HG03354 (cell line): ENCODE data around the gene WNT3A.

ENCODE experiments used
- ATAC-seq: cut with Tn5 transposase; IDR thresholded peaks from one replicate; pipeline ENCODE4 v1.9.1; 2021; ENCODE audit warnings: mild to moderate bottlenecking; ENCODE audit not compliant: unreplicated experiment, poor library complexity, severe bottlenecking

WNT3A gene

GRCh38 chr1:228093050-228093906 is 86.5 kb downstream of the WNT3A start:
- no peak for ATAC-seq

- ATAC-seq, result no peak
Observed at GRCh38 chr1:228094432-228095016, 87.7 kb downstream of the WNT3A start.

- no peak for ATAC-seq
Observed at GRCh38 chr1:228095161-228095560, 88.4 kb downstream of the WNT3A start.

- ATAC-seq, result no peak
Observed at GRCh38 chr1:228095938-228096337, 89.1 kb downstream of the WNT3A start.

- ATAC-seq, result no peak
Observed at GRCh38 chr1:228096416-228097332, 89.9 kb downstream of the WNT3A start.

GRCh38 chr1:228097333-228098081 is 90.7 kb downstream of the WNT3A start:
- no peak for ATAC-seq

- ATAC-seq, result no peak
Observed at GRCh38 chr1:228098323-228098931, 91.6 kb downstream of the WNT3A start.

- ATAC-seq, result no peak
Observed at GRCh38 chr1:228099331-228099732, 92.5 kb downstream of the WNT3A start.

GRCh38 chr1:228100822-228101613 is 94.2 kb downstream of the WNT3A start:
- ATAC-seq, result no peak

GRCh38 chr1:228101614-228101993 is 94.8 kb downstream of the WNT3A start:
- ATAC-seq, result no peak

- ATAC-seq, result peak; percentile 25
Observed at GRCh38 chr1:228101994-228102790, 95.4 kb downstream of the WNT3A start.

- peak; percentile 77 for ATAC-seq
Observed at GRCh38 chr1:228102791-228103620, 96.2 kb downstream of the WNT3A start, which contains the start of gene C1orf35. Gene C1orf35 (minus strand): TSS chr1:228103325. CDS start chr1:228103227, 98 bp downstream.

GRCh38 chr1:228104526-228105269 is 97.9 kb downstream of the WNT3A start:
- no peak for ATAC-seq

- no peak for ATAC-seq
Observed at GRCh38 chr1:228105270-228105995, 98.6 kb downstream of the WNT3A start.

GRCh38 chr1:228105996-228106799 is 99.4 kb downstream of the WNT3A start:
- no peak for ATAC-seq
